Activated naive CD4-positive, alpha-beta T cell treated with anti-CD3 and anti-CD28 coated beads for 36 hours (primary cell): Measurements from ENCODE around the gene NPTXR. TPM values are rescaled to one million over a fixed set of nuclear protein-coding genes. Genes with fewer than 3 reads are reported as not detected.
"Not testable (repeated sequence)": the region's sequence is repeated elsewhere in the genome, so short reads cannot be mapped to it uniquely, and the experiment has no call there.

Experiments
- CTCF ChIA-PET: fragments of 350-600 bp; sonication (Branson Sonifier 250); formaldehyde crosslinking; loops from one replicate; lab custom pipeline; 2021; ENCODE audit warnings: antibody characterized with exemption; lab: Charles Lee
- DNase-seq: peaks from one replicate; pipeline ENCODE4 v3.0.0-alpha.2; 2020
- H3K27ac Mint-ChIP-seq: one replicate; pipeline ENCODE4 v1.8.0; 2021; ENCODE audit warnings: mild to moderate bottlenecking, mixed read lengths
- H3K27me3 Mint-ChIP-seq: one replicate; pipeline ENCODE4 v1.8.0; 2021; ENCODE audit warnings: low read depth, mixed read lengths
- H3K36me3 Mint-ChIP-seq: one replicate; pipeline ENCODE4 v1.8.0; 2021; ENCODE audit warnings: low read depth, mixed read lengths
- H3K4me1 Mint-ChIP-seq: one replicate; pipeline ENCODE4 v1.8.0; 2021; ENCODE audit warnings: low read depth, mixed read lengths
- H3K4me3 Mint-ChIP-seq: one replicate; pipeline ENCODE4 v1.8.0; 2021; ENCODE audit warnings: mild to moderate bottlenecking, moderate library complexity, mixed read lengths
- H3K9me3 Mint-ChIP-seq: one replicate; pipeline ENCODE4 v1.8.0; 2021; ENCODE audit warnings: mixed read lengths
- intact Hi-C: fragments of 100-400 bp; cut with micrococcal nuclease; formaldehyde crosslinking; loops from one replicate; pipeline ENCODE4 v1.15.1; 2023
- total RNA-seq, 2 experiments: library from RNA; stranded (reverse); gene quantifications; one replicate each; pipeline ENCODE4 v1.2.3, GENCODE V29; 2021

Gene NPTXR
- total RNA-seq, 2 experiments from 2014 or later: 1.4 to 1.5 TPM

DNA sequence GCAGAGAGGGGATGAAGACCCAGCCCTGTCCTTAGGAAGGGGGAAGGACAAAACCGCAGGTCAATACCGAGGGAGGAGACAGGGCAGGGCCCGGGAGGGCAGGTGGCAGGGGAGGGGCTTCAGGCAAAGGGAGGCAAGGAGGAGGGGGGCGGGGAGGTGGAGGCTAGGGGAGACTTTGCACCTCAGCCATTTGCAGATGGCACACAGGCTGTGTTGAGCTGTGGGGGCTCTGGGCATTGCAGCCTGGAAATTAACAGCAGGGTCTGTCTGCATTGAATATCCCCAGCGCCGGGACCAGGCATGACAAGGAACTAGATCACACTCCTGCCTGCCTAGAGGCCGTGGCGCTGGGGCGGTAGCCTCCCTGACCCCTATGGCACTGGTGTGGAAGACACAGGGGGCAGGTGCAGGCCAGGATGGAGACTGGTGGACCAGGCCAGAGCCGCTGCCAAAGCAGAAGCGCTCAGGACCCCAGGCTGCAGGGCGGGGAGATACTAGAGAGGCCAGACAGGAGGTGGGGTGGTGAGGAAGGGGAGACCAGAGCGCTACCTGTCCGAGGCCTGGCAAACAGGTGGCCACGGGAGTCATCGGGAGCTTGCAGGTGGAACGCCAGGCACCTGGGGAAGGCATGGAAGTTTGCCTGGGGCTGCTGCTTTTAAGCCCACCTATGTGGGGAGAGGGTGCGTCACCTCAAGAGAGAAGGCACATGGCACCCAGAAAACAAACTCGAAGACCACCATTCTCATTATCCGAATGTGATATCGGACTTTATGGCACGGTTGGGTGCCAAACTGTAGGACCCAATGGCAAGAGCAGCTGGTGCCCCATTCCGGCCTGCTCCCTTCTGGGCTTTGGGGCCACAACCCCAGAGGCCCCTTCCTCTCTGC is 16.7 kb upstream of the NPTXR start:
- Mint-ChIP-seq H3K27ac (no peak overlapping the region), H3K9me3 (no peaks in the 10 kb centered on the region), H3K27me3 (no peaks in the 10 kb centered on the region), H3K4me1 (peaks cover 2% of the 10 kb centered on the region), H3K36me3 (no peaks in the 10 kb centered on the region), H3K4me3 (no peak overlapping the region)
- intact Hi-C loops: no loop called here
- DNase-seq: no peak
- CTCF ChIA-PET: interaction anchor here (1.4 kb wide), 1 partner anchor 9 kb away, joined by 6 read pairs; no protein-coding TSS in a partner anchor

DNA sequence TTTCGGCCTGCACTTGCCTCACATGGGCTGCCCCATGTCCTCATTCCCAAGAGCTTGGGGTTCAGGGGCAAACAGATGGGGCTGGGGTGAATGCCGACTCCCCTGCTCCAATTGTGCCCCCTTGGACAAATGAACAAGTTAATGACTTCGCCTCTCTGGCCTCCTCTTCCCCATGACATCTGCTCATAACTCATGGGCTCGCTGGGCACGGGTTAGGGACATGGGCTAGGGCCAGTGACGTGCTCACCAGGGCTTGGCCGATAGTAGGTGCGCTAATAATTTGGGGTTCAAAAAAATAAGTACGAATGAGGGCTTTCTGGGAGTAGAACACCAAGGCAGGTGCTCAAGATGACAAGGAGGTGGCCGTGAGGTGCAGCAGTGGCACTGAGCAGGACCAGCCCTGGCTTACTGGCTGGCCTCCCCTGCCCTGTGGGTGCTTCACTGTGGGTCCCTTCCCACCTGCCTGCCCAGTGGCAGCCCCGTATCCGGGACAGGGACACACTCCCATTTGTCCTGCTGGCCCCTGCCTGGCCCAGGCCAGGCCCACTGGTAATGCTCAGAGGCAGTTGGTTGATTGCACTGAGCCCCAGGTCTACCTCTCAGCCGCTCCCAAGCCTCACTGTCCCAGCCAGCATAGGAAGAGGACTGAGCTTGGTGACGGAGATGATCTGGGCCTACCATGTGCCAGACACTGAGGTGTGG is 15.9 kb upstream of the NPTXR start:
- Mint-ChIP-seq H3K9me3 (no peaks in the 10 kb centered on the region), H3K27ac (no peak overlapping the region), H3K27me3 (no peaks in the 10 kb centered on the region), H3K4me3 (no peak overlapping the region), H3K36me3 (no peaks in the 10 kb centered on the region), H3K4me1 (peaks cover 2% of the 10 kb centered on the region)
- intact Hi-C loops: no loop called here
- no peak for DNase-seq
- CTCF ChIA-PET: interaction anchor here (1.2 kb wide), 1 partner anchor 9 kb away, joined by 3 read pairs; no protein-coding TSS in a partner anchor

DNA sequence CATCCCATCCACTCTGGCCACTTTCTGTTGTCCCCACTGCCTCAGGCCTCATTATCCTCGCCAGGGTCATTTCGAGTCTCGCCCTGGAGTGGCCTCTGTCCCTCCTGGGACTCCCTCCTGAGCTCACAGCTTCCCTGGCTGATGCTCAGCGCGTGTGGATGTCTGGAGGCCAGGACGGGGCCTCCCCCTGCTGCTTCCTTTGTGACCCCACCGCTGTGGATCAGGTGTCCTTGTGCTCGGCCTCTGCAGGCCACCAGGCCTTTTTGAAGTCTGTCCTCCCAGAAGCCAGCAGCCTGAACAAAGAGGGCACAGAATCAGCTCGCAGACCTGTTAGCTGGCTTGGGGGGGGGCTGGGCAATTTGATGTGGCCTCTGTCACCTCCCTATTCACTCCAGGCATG is 14.7 kb upstream of the NPTXR start:
- no peaks in the 10 kb centered on the region for H3K9me3 Mint-ChIP-seq
- CTCF ChIA-PET: interaction anchor here (1.2 kb wide), 1 partner anchor 11 kb away, joined by 3 read pairs; no protein-coding TSS in a partner anchor
- intact Hi-C loops: no loop called here
- H3K36me3 Mint-ChIP-seq: no peaks in the 10 kb centered on the region
- no peak for DNase-seq
- no peak overlapping the region for H3K4me3 Mint-ChIP-seq
- peaks cover 2% of the 10 kb centered on the region for H3K4me1 Mint-ChIP-seq
- no peak overlapping the region for H3K27ac Mint-ChIP-seq
- H3K27me3 Mint-ChIP-seq: peaks cover 2% of the 10 kb centered on the region

DNA sequence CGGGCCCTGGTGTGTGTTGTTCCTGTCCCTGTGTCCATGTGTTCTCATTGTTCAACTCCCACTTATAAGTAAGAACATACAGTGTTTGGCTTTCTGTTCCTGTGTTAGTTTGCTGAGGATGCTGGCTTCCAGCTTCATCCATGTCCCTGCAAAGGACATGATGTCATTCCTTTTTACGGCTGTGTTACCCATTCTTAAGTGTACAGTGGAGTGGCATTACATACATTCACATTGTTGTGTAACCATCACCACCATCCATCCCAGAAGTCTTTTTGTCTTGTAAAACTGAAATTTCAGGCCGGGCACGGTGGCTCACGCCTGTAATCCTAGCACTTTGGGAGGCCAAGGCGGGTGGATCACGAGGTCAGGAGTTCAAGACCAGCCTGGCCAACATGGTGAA is 10.6 kb upstream of the NPTXR start:
- H3K27me3 Mint-ChIP-seq, H3K4me1 Mint-ChIP-seq, H3K9me3 Mint-ChIP-seq, H3K36me3 Mint-ChIP-seq, DNase-seq, H3K4me3 Mint-ChIP-seq, intact Hi-C loops, H3K27ac Mint-ChIP-seq: not testable (repeated sequence)
- CTCF ChIA-PET: interaction anchor here (0.9 to 1.4 kb wide), 2 partner anchors 16 to 88 kb away, joined by 3 to 9 read pairs; no protein-coding TSS in a partner anchor

DNA sequence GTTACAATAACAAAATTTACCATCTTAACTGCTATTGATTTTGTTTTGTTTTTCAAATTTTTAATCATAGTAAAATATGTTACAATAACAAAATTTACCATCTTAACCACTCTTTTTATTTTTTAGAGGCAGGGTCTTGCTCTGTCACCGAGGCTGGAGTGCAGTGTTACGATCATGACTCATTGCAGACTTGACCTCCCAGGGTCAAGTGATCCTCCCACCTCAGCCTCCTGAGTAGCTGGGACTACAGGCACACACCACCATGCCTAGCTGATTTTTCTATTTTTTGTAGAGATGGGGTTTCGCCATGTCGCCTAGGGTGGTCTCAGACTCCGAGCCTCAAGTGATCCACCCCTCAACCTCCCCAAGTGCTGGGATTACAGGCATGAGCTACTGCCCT is 10.1 kb upstream of the NPTXR start:
- H3K27me3 Mint-ChIP-seq, H3K4me3 Mint-ChIP-seq, H3K36me3 Mint-ChIP-seq, H3K27ac Mint-ChIP-seq, H3K9me3 Mint-ChIP-seq, intact Hi-C loops, H3K4me1 Mint-ChIP-seq, DNase-seq: not testable (repeated sequence)
- CTCF ChIA-PET: interaction anchor here (0.7 to 1.4 kb wide), 4 partner anchors 10 to 120 kb away, joined by 3 to 9 read pairs (median 4); partner anchors contain the start of gene NPTXR

GRCh38 chr22:38853196-38853651 is 9.4 kb upstream of the NPTXR start:
- CTCF ChIA-PET: interaction anchor here (0.7 to 1.4 kb wide), 3 partner anchors 9 to 121 kb away, joined by 3 to 9 read pairs (median 4); partner anchors contain the start of gene NPTXR
- no peak for DNase-seq
- Mint-ChIP-seq H3K4me3 (no peak overlapping the region), H3K36me3 (no peaks in the 10 kb centered on the region), H3K9me3 (no peaks in the 10 kb centered on the region), H3K27me3 (peaks cover 2% of the 10 kb centered on the region), H3K4me1 (no peaks in the 10 kb centered on the region), H3K27ac (no peak overlapping the region)
- intact Hi-C loops: no loop called here

DNA sequence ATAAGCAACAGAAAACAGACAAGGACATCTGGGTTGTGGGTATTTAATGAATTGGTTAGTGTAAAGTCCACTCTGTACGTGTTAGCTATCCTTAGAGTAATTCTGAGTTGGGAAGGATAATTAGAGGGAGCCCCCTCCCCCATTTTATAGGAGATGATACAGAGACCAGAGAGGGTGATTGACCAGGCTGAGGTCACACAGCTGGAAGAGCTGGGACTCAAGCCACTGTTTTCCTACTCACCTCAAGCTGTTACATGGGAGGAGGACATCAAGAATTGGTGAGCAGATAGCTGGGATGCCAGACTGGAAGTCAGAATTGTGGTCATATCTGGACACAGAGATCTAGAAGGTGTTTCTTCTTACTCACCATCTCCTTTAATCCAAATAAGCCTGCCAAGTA is 8.7 kb upstream of the NPTXR start:
- Mint-ChIP-seq H3K36me3 (no peaks in the 10 kb centered on the region), H3K4me1 (no peaks in the 10 kb centered on the region), H3K4me3 (no peak overlapping the region), H3K27ac (no peak overlapping the region), H3K27me3 (peaks cover 2% of the 10 kb centered on the region), H3K9me3 (no peaks in the 10 kb centered on the region)
- CTCF ChIA-PET: no interaction called here
- DNase-seq: no peak
- intact Hi-C loops: no loop called here

- CTCF ChIA-PET: interaction anchor here (0.9 kb wide), 1 partner anchor 18 kb away, joined by 4 read pairs; no protein-coding TSS in a partner anchor
- intact Hi-C loops: no loop called here
- Mint-ChIP-seq H3K27me3 (peaks cover 2% of the 10 kb centered on the region), H3K36me3 (no peaks in the 10 kb centered on the region), H3K4me1 (no peaks in the 10 kb centered on the region), H3K9me3 (no peaks in the 10 kb centered on the region), H3K27ac (no peak overlapping the region), H3K4me3 (no peak overlapping the region)
- no peak for DNase-seq
Measured at GRCh38 chr22:38850941-38851849, 7.4 kb upstream of the NPTXR start.

GRCh38 chr22:38850399-38850798 is 6.6 kb upstream of the NPTXR start:
- intact Hi-C loops: no loop called here

GRCh38 chr22:38849811-38850210 is 6.0 kb upstream of the NPTXR start:
- Mint-ChIP-seq H3K4me1 (no peaks in the 10 kb centered on the region), H3K27me3 (peaks cover 7% of the 10 kb centered on the region), H3K4me3 (no peak overlapping the region), H3K9me3 (no peaks in the 10 kb centered on the region), H3K36me3 (no peaks in the 10 kb centered on the region), H3K27ac (no peak overlapping the region)
- CTCF ChIA-PET: interaction anchor here (0.6 to 1.0 kb wide), 2 partner anchors 102 to 126 kb away, joined by 3 to 4 read pairs; no protein-coding TSS in a partner anchor
- no peak for DNase-seq
- intact Hi-C loops: no loop called here

More at GRCh38 chr22:38850399-38850798, 6.6 kb upstream of the NPTXR start:
- Mint-ChIP-seq H3K4me3 (no peak overlapping the region), H3K27ac (no peak overlapping the region), H3K36me3 (no peaks in the 10 kb centered on the region), H3K9me3 (no peaks in the 10 kb centered on the region), H3K4me1 (no peaks in the 10 kb centered on the region), H3K27me3 (peaks cover 4% of the 10 kb centered on the region)
- no peak for DNase-seq
- CTCF ChIA-PET: no interaction called here

DNA sequence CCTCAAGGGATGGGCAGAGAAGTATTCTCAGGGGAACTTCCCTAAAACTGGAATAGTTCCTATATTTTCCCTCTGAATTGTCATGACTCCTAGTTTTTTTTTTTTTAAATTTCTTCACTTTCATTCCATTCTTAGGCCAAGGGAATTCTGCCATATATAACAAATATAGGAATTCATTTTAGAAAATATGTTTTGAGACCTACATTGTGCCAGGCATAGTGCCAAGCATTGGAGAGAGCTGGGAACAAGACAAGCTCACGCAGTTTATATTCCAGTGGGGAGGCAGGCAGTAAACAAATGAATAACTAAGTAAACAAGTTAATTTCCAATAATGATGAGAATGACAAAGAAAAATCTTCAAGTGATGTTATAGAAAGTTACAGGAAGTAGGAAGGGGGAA is 2.6 kb upstream of the NPTXR start:
- H3K36me3 Mint-ChIP-seq: no peaks in the 10 kb centered on the region
- intact Hi-C loops: no loop called here
- no peak overlapping the region for H3K27ac Mint-ChIP-seq
- H3K4me1 Mint-ChIP-seq: peaks cover 12% of the 10 kb centered on the region
- H3K4me3 Mint-ChIP-seq: no peak overlapping the region
- DNase-seq: no peak
- CTCF ChIA-PET: no interaction called here
- peaks cover 16% of the 10 kb centered on the region for H3K27me3 Mint-ChIP-seq
- H3K9me3 Mint-ChIP-seq: no peaks in the 10 kb centered on the region
